ENCODE results near the gene TRMT1L. TPM values are rescaled to one million over a fixed set of nuclear protein-coding genes. Genes with fewer than 3 reads are reported as not detected.

Gene TRMT1L
- total RNA-seq, 1 donor from 2014 or later: 26.0 TPM

GRCh38 chr1:185096531-185096930 lies 60.2 kb downstream of the TRMT1L start:
- Mint-ChIP-seq H3K27ac (no peak overlapping the region), H3K4me1 (peaks cover 4% of the 10 kb centered on the region), H3K36me3 (ENCODE audit: low read depth) (peaks cover 34% of the 10 kb centered on the region), H3K9me3 (no peaks in the 10 kb centered on the region), H3K27me3 (no peaks in the 10 kb centered on the region), H3K4me3 (no peak overlapping the region)
- intact Hi-C loops (cut with micrococcal nuclease): no loop called here
- DNase-seq: no peak

- no peaks in the 10 kb centered on the region for H3K9me3 Mint-ChIP-seq
- intact Hi-C loops (cut with micrococcal nuclease): no loop called here
- no peak overlapping the region for H3K27ac Mint-ChIP-seq
- DNase-seq: no peak
- H3K4me1 Mint-ChIP-seq: peaks cover 4% of the 10 kb centered on the region
- H3K36me3 Mint-ChIP-seq (ENCODE audit: low read depth): peaks cover 23% of the 10 kb centered on the region
- no peak overlapping the region for H3K4me3 Mint-ChIP-seq
- H3K27me3 Mint-ChIP-seq: no peaks in the 10 kb centered on the region
Observed at GRCh38 chr1:185094761-185095160, 62.0 kb downstream of the TRMT1L start.

GRCh38 chr1:185091480-185091879 lies 65.3 kb downstream of the TRMT1L start:
- Mint-ChIP-seq H3K36me3 (ENCODE audit: low read depth) (peaks cover 32% of the 10 kb centered on the region), H3K9me3 (no peaks in the 10 kb centered on the region), H3K4me1 (no peaks in the 10 kb centered on the region), H3K27me3 (no peaks in the 10 kb centered on the region), H3K4me3 (no peak overlapping the region), H3K27ac (no peak overlapping the region)
- intact Hi-C loops (cut with micrococcal nuclease): no loop called here
- DNase-seq: no peak

GRCh38 chr1:185087746-185088145 lies 69.0 kb downstream of the TRMT1L start:
- Mint-ChIP-seq H3K9me3 (no peaks in the 10 kb centered on the region), H3K27me3 (no peaks in the 10 kb centered on the region), H3K27ac (no peak overlapping the region), H3K36me3 (ENCODE audit: low read depth) (peaks cover 20% of the 10 kb centered on the region), H3K4me1 (no peaks in the 10 kb centered on the region), H3K4me3 (no peak overlapping the region)
- no peak for DNase-seq
- intact Hi-C loops (cut with micrococcal nuclease): no loop called here

GRCh38 chr1:185087101-185087500 lies 69.7 kb downstream of the TRMT1L start:
- H3K36me3 Mint-ChIP-seq (ENCODE audit: low read depth): peaks cover 20% of the 10 kb centered on the region
- no peak overlapping the region for H3K27ac Mint-ChIP-seq
- no peak for DNase-seq
- intact Hi-C loops (cut with micrococcal nuclease): no loop called here
- H3K9me3 Mint-ChIP-seq: no peaks in the 10 kb centered on the region
- H3K4me3 Mint-ChIP-seq: no peak overlapping the region
- H3K4me1 Mint-ChIP-seq: no peaks in the 10 kb centered on the region
- no peaks in the 10 kb centered on the region for H3K27me3 Mint-ChIP-seq

GRCh38 chr1:185083818-185084217 lies 72.9 kb downstream of the TRMT1L start:
- Mint-ChIP-seq H3K36me3 (ENCODE audit: low read depth) (peaks cover 17% of the 10 kb centered on the region), H3K4me1 (no peaks in the 10 kb centered on the region), H3K4me3 (no peak overlapping the region), H3K27me3 (no peaks in the 10 kb centered on the region), H3K9me3 (peaks cover 4% of the 10 kb centered on the region), H3K27ac (no peak overlapping the region)
- DNase-seq: no peak
- intact Hi-C loops (cut with micrococcal nuclease): no loop called here

GRCh38 chr1:185080422-185080821 lies 76.3 kb downstream of the TRMT1L start:
- intact Hi-C loops (cut with micrococcal nuclease): no loop called here
- H3K4me1 Mint-ChIP-seq: peaks cover under 1% of the 10 kb centered on the region

GRCh38 chr1:185077374-185077773 lies 79.4 kb downstream of the TRMT1L start:
- peaks cover 4% of the 10 kb centered on the region for H3K4me1 Mint-ChIP-seq
- intact Hi-C loops (cut with micrococcal nuclease): no loop called here
- no peak overlapping the region for H3K27ac Mint-ChIP-seq
- no peak for DNase-seq
- H3K27me3 Mint-ChIP-seq: no peaks in the 10 kb centered on the region
- H3K9me3 Mint-ChIP-seq: peaks cover 4% of the 10 kb centered on the region
- H3K36me3 Mint-ChIP-seq (ENCODE audit: low read depth): peaks cover 3% of the 10 kb centered on the region
- no peak overlapping the region for H3K4me3 Mint-ChIP-seq

More at GRCh38 chr1:185080422-185080821, 76.3 kb downstream of the TRMT1L start:
- H3K36me3 Mint-ChIP-seq (ENCODE audit: low read depth): peaks cover 3% of the 10 kb centered on the region
- peaks cover 4% of the 10 kb centered on the region for H3K9me3 Mint-ChIP-seq
- no peak overlapping the region for H3K4me3 Mint-ChIP-seq
- DNase-seq: no peak
- no peak overlapping the region for H3K27ac Mint-ChIP-seq
- no peaks in the 10 kb centered on the region for H3K27me3 Mint-ChIP-seq

GRCh38 chr1:185075476-185075875 lies 81.3 kb downstream of the TRMT1L start:
- Mint-ChIP-seq H3K27me3 (no peaks in the 10 kb centered on the region), H3K27ac (no peak overlapping the region), H3K4me1 (peaks cover 4% of the 10 kb centered on the region), H3K9me3 (peaks cover 12% of the 10 kb centered on the region), H3K4me3 (no peak overlapping the region), H3K36me3 (ENCODE audit: low read depth) (peaks cover 5% of the 10 kb centered on the region)
- DNase-seq: no peak
- intact Hi-C loops (cut with micrococcal nuclease): no loop called here

- H3K9me3 Mint-ChIP-seq: peaks cover 12% of the 10 kb centered on the region
- H3K4me3 Mint-ChIP-seq: no peak overlapping the region
- H3K27ac Mint-ChIP-seq: no peak overlapping the region
- DNase-seq: no peak
- intact Hi-C loops (cut with micrococcal nuclease): no loop called here
- peaks cover 3% of the 10 kb centered on the region for H3K36me3 Mint-ChIP-seq (ENCODE audit: low read depth)
- no peaks in the 10 kb centered on the region for H3K27me3 Mint-ChIP-seq
- H3K4me1 Mint-ChIP-seq: peaks cover 4% of the 10 kb centered on the region
Observed at GRCh38 chr1:185074307-185074706, 82.4 kb downstream of the TRMT1L start.

- Mint-ChIP-seq H3K9me3 (peaks cover 12% of the 10 kb centered on the region), H3K27me3 (no peaks in the 10 kb centered on the region), H3K27ac (no peak overlapping the region), H3K4me3 (no peak overlapping the region), H3K4me1 (peaks cover 4% of the 10 kb centered on the region), H3K36me3 (ENCODE audit: low read depth) (peaks cover 3% of the 10 kb centered on the region)
- intact Hi-C loops (cut with micrococcal nuclease): no loop called here
- no peak for DNase-seq
Observed at GRCh38 chr1:185073725-185074124, 83.0 kb downstream of the TRMT1L start.

GRCh38 chr1:185070051-185070450 lies 86.7 kb downstream of the TRMT1L start:
- peaks cover 9% of the 10 kb centered on the region for H3K4me1 Mint-ChIP-seq
- intact Hi-C loops (cut with micrococcal nuclease): no loop called here
- no peak overlapping the region for H3K4me3 Mint-ChIP-seq
- H3K27me3 Mint-ChIP-seq: no peaks in the 10 kb centered on the region
- peaks cover 8% of the 10 kb centered on the region for H3K36me3 Mint-ChIP-seq (ENCODE audit: low read depth)
- peaks cover 12% of the 10 kb centered on the region for H3K9me3 Mint-ChIP-seq
- no peak for DNase-seq
- no peak overlapping the region for H3K27ac Mint-ChIP-seq

- H3K27ac Mint-ChIP-seq: no peak overlapping the region
- intact Hi-C loops (cut with micrococcal nuclease): no loop called here
- H3K4me3 Mint-ChIP-seq: no peak overlapping the region
- H3K27me3 Mint-ChIP-seq: no peaks in the 10 kb centered on the region
- no peak for DNase-seq
- peaks cover 12% of the 10 kb centered on the region for H3K9me3 Mint-ChIP-seq
- peaks cover 7% of the 10 kb centered on the region for H3K4me1 Mint-ChIP-seq
- H3K36me3 Mint-ChIP-seq (ENCODE audit: low read depth): peaks cover 8% of the 10 kb centered on the region
Observed at GRCh38 chr1:185069202-185069772, 87.5 kb downstream of the TRMT1L start.

- Mint-ChIP-seq H3K27ac (no peak overlapping the region), H3K36me3 (ENCODE audit: low read depth) (peaks cover 8% of the 10 kb centered on the region), H3K4me3 (no peak overlapping the region), H3K27me3 (no peaks in the 10 kb centered on the region), H3K9me3 (peaks cover 18% of the 10 kb centered on the region), H3K4me1 (peaks cover 7% of the 10 kb centered on the region)
- intact Hi-C loops (cut with micrococcal nuclease): no loop called here
- no peak for DNase-seq
Observed at GRCh38 chr1:185068341-185068740, 88.4 kb downstream of the TRMT1L start.
